Natural killer cell treated with Interleukin-12 subunit alpha and Interleukin-12 subunit beta and Interleukin-15 and Interleukin-18, amount 100 ng/mL, for 72 hours (primary cell): ENCODE results near the gene REG4. TPM values are rescaled to one million over a fixed set of nuclear protein-coding genes. Genes with fewer than 3 reads are reported as not detected.

Source experiments
- ATAC-seq, 2 donors: fragments of 150-1000 bp; cut with Tn5 transposase in 1 of 2; sonication (Bioruptor Pico), chemical (Tn5 transposase) in 1 of 2; 2 replicates each; pipeline ENCODE4 v1.10.0; 2021
- DNase-seq: peaks from one replicate; pipeline ENCODE4 v3.0.0; 2022; ENCODE audit warnings: low spot score
- H3K27ac Mint-ChIP-seq, 2 donors: 1 replicate in 1 of 2; 2 replicates in 1 of 2; pipeline ENCODE4 v1.8.0; 2022; ENCODE audit warnings: mixed read lengths in 2 of 2, mild to moderate bottlenecking in 1 of 2, moderate library complexity in 1 of 2
- H3K27me3 Mint-ChIP-seq, 2 donors: 1 replicate in 1 of 2; 2 replicates in 1 of 2; pipeline ENCODE4 v1.8.0; 2022; ENCODE audit warnings: mixed read lengths in 2 of 2
- H3K36me3 Mint-ChIP-seq: one replicate; pipeline ENCODE4 v1.8.0; 2022; ENCODE audit warnings: mixed read lengths
- H3K4me1 Mint-ChIP-seq, 2 donors: 1 replicate in 1 of 2; 2 replicates in 1 of 2; pipeline ENCODE4 v1.8.0; 2022; ENCODE audit warnings: low read depth in 2 of 2, mixed read lengths in 2 of 2, mild to moderate bottlenecking in 1 of 2
- H3K4me3 Mint-ChIP-seq: one replicate; pipeline ENCODE4 v1.8.0; 2022; ENCODE audit warnings: mixed read lengths
- H3K9me3 Mint-ChIP-seq: 2 replicates; pipeline ENCODE4 v1.8.0; 2022; ENCODE audit warnings: mixed read lengths
- total RNA-seq, 2 donors: library from RNA; stranded (reverse); gene quantifications; one replicate each; pipeline ENCODE4 v1.2.3, GENCODE V29; 2022

Gene REG4
- total RNA-seq, 2 donors from 2014 or later = 0.19 to 0.73 TPM

DNA sequence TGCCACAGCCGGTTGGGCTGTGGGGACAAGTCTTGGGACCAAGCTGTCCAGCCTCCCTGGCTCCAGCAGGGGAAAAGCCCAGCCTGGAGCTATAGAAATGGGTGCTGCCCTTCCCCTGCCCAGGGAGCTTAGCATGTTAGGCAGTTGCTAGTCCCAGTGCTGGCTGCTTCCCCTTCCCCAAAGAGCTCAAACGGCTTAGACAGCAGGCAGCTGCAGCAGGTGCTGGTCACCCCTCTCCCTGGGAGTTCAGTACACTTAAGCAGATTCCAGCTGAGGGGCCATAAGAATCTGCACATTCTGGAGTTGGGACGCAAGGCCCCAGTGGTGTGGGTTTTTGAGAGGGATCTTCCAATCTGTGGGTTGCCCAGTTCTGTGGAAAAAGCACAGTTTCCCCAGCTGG is 11.1 kb upstream of the REG4 start:
- ATAC-seq = no peak
- Mint-ChIP-seq H3K27me3 (peaks cover 23% of the 10 kb centered on the region in 2 donors), H3K4me3 (no peak overlapping the region), H3K9me3 (no peaks in the 10 kb centered on the region), H3K4me1 (no peaks in the 10 kb centered on the region), H3K27ac (no peak overlapping the region), H3K36me3 (no peaks in the 10 kb centered on the region)
- DNase-seq = no peak

- Mint-ChIP-seq H3K4me3 (no peak overlapping the region), H3K36me3 (no peaks in the 10 kb centered on the region), H3K4me1 (no peaks in the 10 kb centered on the region), H3K27ac (no peak overlapping the region), H3K27me3 (peaks cover 27 to 30% of the 10 kb centered on the region in 2 donors), H3K9me3 (no peaks in the 10 kb centered on the region)
- DNase-seq (no peak), ATAC-seq (no peak)
Measured at GRCh38 chr1:119818181-119818580, 6.9 kb upstream of the REG4 start.

DNA sequence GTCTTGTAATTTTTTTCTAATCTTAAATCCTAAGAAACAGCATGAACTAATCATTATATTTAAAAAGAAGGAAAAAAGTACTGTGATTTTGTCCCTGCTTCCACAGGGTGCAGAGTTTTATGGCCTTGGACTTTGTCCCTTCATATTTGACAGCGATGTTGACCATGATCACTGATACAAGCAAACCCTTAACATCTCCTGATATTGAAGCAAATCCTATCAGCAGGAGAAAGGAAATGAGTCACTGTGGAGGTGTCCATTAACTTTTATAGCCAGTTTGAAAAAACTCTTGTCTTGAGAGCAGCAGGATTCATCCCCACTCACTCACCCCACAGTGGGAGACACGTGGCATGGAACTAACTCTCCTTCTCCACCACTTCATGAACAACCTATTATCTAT is 5.1 kb upstream of the REG4 start:
- Mint-ChIP-seq H3K36me3 (no peaks in the 10 kb centered on the region), H3K27ac (no peak overlapping the region), H3K4me3 (no peak overlapping the region), H3K9me3 (no peaks in the 10 kb centered on the region), H3K27me3 (peaks cover 24 to 26% of the 10 kb centered on the region in 2 donors), H3K4me1 (no peaks in the 10 kb centered on the region)
- ATAC-seq (no peak), DNase-seq (no peak)

DNA sequence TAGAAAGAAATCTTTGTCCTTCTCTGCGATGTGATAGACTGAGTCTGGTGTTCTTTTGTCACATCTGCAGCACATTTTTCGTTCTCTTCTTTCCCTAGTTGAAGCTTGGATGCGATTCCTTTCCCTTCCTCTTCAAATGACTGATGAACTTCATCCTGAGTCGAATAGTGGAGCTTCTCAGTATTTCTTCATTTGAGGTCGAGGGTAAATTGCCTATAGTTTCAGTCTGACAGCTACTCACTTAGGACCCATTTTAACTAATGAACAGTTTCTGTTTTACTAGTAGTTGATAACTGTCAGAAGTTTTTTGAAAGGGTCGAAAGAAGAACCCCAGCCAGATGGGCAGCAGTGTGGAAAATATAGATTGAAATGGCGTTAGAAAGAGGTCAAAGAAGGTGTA is 4.7 kb upstream of the REG4 start:
- Mint-ChIP-seq H3K27me3 (peaks cover 20 to 21% of the 10 kb centered on the region in 2 donors), H3K27ac (no peak overlapping the region), H3K4me1 (no peaks in the 10 kb centered on the region), H3K36me3 (no peaks in the 10 kb centered on the region), H3K4me3 (no peak overlapping the region), H3K9me3 (no peaks in the 10 kb centered on the region)
- no peak for ATAC-seq
- DNase-seq = no peak

GRCh38 chr1:119815361-119815760 is 4.1 kb upstream of the REG4 start:
- no peak for DNase-seq
- Mint-ChIP-seq H3K9me3 (no peaks in the 10 kb centered on the region), H3K4me1 (no peaks in the 10 kb centered on the region), H3K4me3 (no peak overlapping the region), H3K36me3 (no peaks in the 10 kb centered on the region), H3K27ac (no peak overlapping the region), H3K27me3 (peaks cover 20 to 21% of the 10 kb centered on the region in 2 donors)
- no peak for ATAC-seq

DNA sequence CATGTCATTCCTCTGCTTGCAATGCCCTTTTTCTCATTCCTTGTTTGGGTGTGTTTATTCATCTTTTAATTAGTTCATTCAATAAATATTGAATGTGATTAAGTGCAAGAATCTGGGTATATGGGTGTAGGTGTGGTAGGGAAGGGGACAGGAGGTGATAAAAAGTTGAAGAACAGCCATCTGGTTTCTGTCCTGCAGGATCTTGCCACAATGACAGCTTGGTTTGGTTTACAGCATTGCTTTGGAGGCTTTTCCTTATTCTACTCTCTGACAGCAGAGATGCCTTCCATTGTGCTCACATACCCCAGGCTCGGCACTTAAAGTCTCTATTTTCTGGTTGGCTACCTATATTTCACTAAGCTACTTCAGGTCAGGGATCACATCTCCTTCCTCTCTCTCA is 3.0 kb upstream of the REG4 start:
- H3K36me3 Mint-ChIP-seq = no peaks in the 10 kb centered on the region
- H3K9me3 Mint-ChIP-seq = no peaks in the 10 kb centered on the region
- DNase-seq (no peak), ATAC-seq (no peak)
- peaks cover 17 to 22% of the 10 kb centered on the region in 2 donors for H3K27me3 Mint-ChIP-seq
- H3K4me1 Mint-ChIP-seq = no peaks in the 10 kb centered on the region
- H3K4me3 Mint-ChIP-seq = no peak overlapping the region
- no peak overlapping the region for H3K27ac Mint-ChIP-seq

- ATAC-seq = no peak
- no peaks in the 10 kb centered on the region for H3K36me3 Mint-ChIP-seq
- no peak overlapping the region for H3K4me3 Mint-ChIP-seq
- DNase-seq = no peak
- no peaks in the 10 kb centered on the region for H3K9me3 Mint-ChIP-seq
- peaks cover 24 to 38% of the 10 kb centered on the region in 2 donors for H3K27me3 Mint-ChIP-seq
- H3K27ac Mint-ChIP-seq = no peak overlapping the region
- no peaks in the 10 kb centered on the region for H3K4me1 Mint-ChIP-seq
Measured at GRCh38 chr1:119811985-119812557, 811 bp upstream of the REG4 start.

DNA sequence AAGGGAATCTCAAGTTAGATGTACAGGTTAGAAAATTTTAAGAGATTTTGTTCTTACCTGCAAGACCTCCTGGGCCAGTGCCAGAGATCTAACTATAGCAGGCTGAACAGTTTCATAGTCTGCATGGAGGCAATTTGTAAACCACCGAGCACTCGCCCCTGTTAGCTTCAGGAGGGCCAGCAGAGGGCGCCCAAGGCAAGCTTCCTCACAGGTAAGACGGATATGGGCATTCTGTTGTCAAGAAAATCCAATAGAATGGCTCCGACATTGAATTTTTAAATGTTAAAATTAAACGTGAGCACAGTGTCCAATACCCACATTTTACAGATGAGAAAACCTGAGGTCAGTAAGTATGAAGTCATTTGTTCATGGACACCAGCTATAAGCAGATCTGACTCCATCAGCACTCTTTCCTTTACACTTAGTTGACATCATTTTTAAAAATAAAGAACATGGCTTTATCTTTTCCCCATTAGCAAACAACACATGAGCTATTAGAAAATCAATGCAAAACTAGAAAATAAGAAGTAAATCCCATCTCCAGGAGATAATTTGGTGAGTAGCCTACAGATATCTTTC is 2.2 kb downstream of the REG4 start:
- no peaks in the 10 kb centered on the region for H3K9me3 Mint-ChIP-seq
- no peaks in the 10 kb centered on the region for H3K36me3 Mint-ChIP-seq
- no peak overlapping the region for H3K4me3 Mint-ChIP-seq
- peaks cover 23 to 43% of the 10 kb centered on the region in 2 donors for H3K27me3 Mint-ChIP-seq
- no peaks in the 10 kb centered on the region for H3K4me1 Mint-ChIP-seq
- ATAC-seq (peak; percentile 70 to 74), DNase-seq (peak; percentile 72)
- H3K27ac Mint-ChIP-seq = no peak overlapping the region

- no peaks in the 10 kb centered on the region for H3K36me3 Mint-ChIP-seq
- DNase-seq (no peak), ATAC-seq (no peak)
- H3K4me3 Mint-ChIP-seq = no peak overlapping the region
- H3K4me1 Mint-ChIP-seq = no peaks in the 10 kb centered on the region
- no peaks in the 10 kb centered on the region for H3K9me3 Mint-ChIP-seq
- H3K27me3 Mint-ChIP-seq = peaks cover 22 to 43% of the 10 kb centered on the region in 2 donors
- H3K27ac Mint-ChIP-seq = no peak overlapping the region
Measured at GRCh38 chr1:119808491-119808890, 2.8 kb downstream of the REG4 start.

GRCh38 chr1:119806489-119806888 is 4.8 kb downstream of the REG4 start:
- Mint-ChIP-seq H3K27me3 (peaks cover 20 to 36% of the 10 kb centered on the region in 2 donors), H3K36me3 (no peaks in the 10 kb centered on the region), H3K9me3 (no peaks in the 10 kb centered on the region), H3K4me1 (no peaks in the 10 kb centered on the region), H3K4me3 (no peak overlapping the region), H3K27ac (no peak overlapping the region)
- ATAC-seq = no peak
- no peak for DNase-seq

DNA sequence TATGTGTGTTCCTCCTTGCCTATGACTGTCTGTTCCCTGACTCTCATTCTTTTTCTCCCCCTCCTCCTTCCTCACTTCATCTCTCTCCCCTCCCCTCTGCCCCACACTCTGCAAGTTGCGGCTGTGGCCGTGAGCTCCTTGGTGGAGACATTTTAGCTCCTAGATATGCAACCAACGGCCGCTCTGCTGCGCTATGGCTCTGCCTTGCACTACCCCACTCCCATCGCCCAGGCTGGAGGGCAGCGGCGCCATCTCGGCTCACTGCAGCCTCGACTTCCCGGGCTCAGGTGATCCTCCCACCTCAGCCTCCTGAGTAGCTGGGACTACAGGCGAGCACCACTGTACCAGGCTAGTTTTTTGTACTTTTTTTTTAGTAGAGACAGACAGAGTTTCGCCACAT is 5.5 kb downstream of the REG4 start:
- H3K9me3 Mint-ChIP-seq = no peaks in the 10 kb centered on the region
- H3K4me1 Mint-ChIP-seq = no peaks in the 10 kb centered on the region
- H3K4me3 Mint-ChIP-seq = no peak overlapping the region
- ATAC-seq (no peak), DNase-seq (no peak)
- H3K27ac Mint-ChIP-seq = no peak overlapping the region
- peaks cover 20 to 35% of the 10 kb centered on the region in 2 donors for H3K27me3 Mint-ChIP-seq
- no peaks in the 10 kb centered on the region for H3K36me3 Mint-ChIP-seq

DNA sequence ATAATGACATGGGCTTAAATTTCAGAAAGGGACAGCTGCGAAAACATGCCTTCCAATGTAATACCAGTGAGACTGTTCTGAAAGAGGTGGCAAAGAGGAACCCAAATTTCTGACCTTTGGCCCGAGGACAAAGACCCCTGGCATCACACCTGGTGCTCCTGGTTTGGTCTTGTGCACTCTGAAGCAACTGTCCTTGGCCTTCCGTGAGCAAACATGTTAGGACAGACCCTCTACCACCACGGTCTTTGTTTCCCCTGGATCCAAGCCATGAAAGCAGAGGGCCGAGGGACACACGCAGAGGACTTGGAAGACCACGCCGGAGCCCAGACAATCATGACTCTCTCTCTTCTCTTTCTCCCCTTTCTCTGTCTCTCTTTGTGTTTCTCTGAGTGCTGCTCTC is 6.0 kb downstream of the REG4 start:
- ATAC-seq (no peak), DNase-seq (no peak)
- Mint-ChIP-seq H3K4me1 (no peaks in the 10 kb centered on the region), H3K27me3 (peaks cover 20 to 35% of the 10 kb centered on the region in 2 donors), H3K9me3 (no peaks in the 10 kb centered on the region), H3K36me3 (no peaks in the 10 kb centered on the region), H3K4me3 (no peak overlapping the region), H3K27ac (no peak overlapping the region)

- Mint-ChIP-seq H3K36me3 (no peaks in the 10 kb centered on the region), H3K27me3 (peaks cover 0 to 4% of the 10 kb centered on the region in 2 donors), H3K4me1 (no peaks in the 10 kb centered on the region), H3K4me3 (no peak overlapping the region), H3K27ac (no peak overlapping the region), H3K9me3 (no peaks in the 10 kb centered on the region)
- ATAC-seq = peak in 1 of 2 donors; percentile 19
- no peak for DNase-seq
Measured at GRCh38 chr1:119799599-119800177, 11.6 kb downstream of the REG4 start.

- H3K4me1 Mint-ChIP-seq = no peaks in the 10 kb centered on the region
- no peaks in the 10 kb centered on the region for H3K36me3 Mint-ChIP-seq
- H3K27ac Mint-ChIP-seq = no peak overlapping the region
- DNase-seq (no peak), ATAC-seq (no peak)
- peaks cover 0 to 2% of the 10 kb centered on the region in 2 donors for H3K27me3 Mint-ChIP-seq
- H3K9me3 Mint-ChIP-seq = no peaks in the 10 kb centered on the region
- H3K4me3 Mint-ChIP-seq = no peak overlapping the region
Measured at GRCh38 chr1:119799003-119799402, 12.3 kb downstream of the REG4 start.
